ENCODE results near the gene GCLC.

- no peak for TF ChIP-seq RAD21 (IDR thresholded peaks at IDR 0.05; ENCODE audit: insufficient read depth, low read depth, low read length)
- TF ChIP-seq CTCF (IDR thresholded peaks at IDR 0.05 in 2 of 3, conservative IDR thresholded peaks at IDR 0.05 in 1 of 3; ENCODE audit: control insufficient read depth in 2 of 3, extremely low read depth in 1 of 3, insufficient read depth in 1 of 3, low read depth in 3 of 3, low read length in 3 of 3), result no peak
- no peak for TF ChIP-seq HDAC2 (IDR thresholded peaks at IDR 0.05)
- no peak for TF ChIP-seq CREM (IDR thresholded peaks at IDR 0.05; ENCODE audit: low read depth)
- TF ChIP-seq CREB1 (IDR thresholded peaks at IDR 0.05; ENCODE audit: low read depth), result no peak
- no peak for TF ChIP-seq DPF2 (IDR thresholded peaks at IDR 0.05)
- TF ChIP-seq CHD4 (IDR thresholded peaks at IDR 0.05), result no peak
- TF ChIP-seq USF2 (IDR thresholded peaks at IDR 0.05; ENCODE audit: borderline replicate concordance, low read depth, low read length), result no peak
- TF ChIP-seq NRF1 (conservative IDR thresholded peaks at IDR 0.05; ENCODE audit: low read depth, low read length), result no peak
- TF ChIP-seq ZBTB33 (IDR thresholded peaks at IDR 0.05), result no peak
- no peak for TF ChIP-seq ZNF24 (IDR thresholded peaks at IDR 0.05)
Measured at GRCh38 chr6:53585208-53585900, 40.5 kb upstream of the GCLC start.

Measured in GM12878 (cell line).